OCI-LY7 (cell line): ENCODE measurements around the gene OR2G6. TPM values are rescaled to one million over a fixed set of nuclear protein-coding genes. Genes with fewer than 3 reads are reported as not detected.
"Not testable (repeated sequence)": the region's sequence is repeated elsewhere in the genome, so short reads cannot be mapped to it uniquely, and the experiment has no call there.

Experiments used
- Bru-seq: library from RNA; stranded (reverse); fragments of 400-500 nt; gene quantifications from one replicate; lab custom pipeline; 2021; lab: Mats Ljungman, UMichigan
- BruChase-seq, 2 experiments: library from RNA; stranded (reverse); fragments of 400-500 nt; gene quantifications; one replicate each; lab custom pipeline; 2021; lab: Mats Ljungman, UMichigan
- BruUV-seq: library from RNA; stranded (reverse); fragments of 400-500 nt; replicated peaks from 2 replicates; lab custom pipeline; 2021; lab: Mats Ljungman, UMichigan
- CTCF ChIA-PET: fragments of 300-600 bp; sonication (Branson Sonifier 250); formaldehyde crosslinking; loops from one replicate; lab custom pipeline; 2022; ENCODE audit warnings: antibody characterized with exemption; ENCODE audit not compliant: unreplicated experiment; lab: Charles Lee
- POLR2A ChIA-PET: fragments of 300-600 bp; sonication (Branson Sonifier 250); formaldehyde crosslinking; loops from one replicate; lab custom pipeline; 2022; ENCODE audit warnings: antibody characterized with exemption; lab: Charles Lee
- DNase-seq: peaks from one replicate; pipeline ENCODE4 v3.0.0-alpha.2; 2015; ENCODE audit warnings: low spot score
- H2AFZ ChIP-seq: fragments of 200-600 bp; sonication (generic), shearing (Covaris generic); 2 replicates; pipeline ENCODE4 v1.6.1; 2014; ENCODE audit warnings: mild to moderate bottlenecking, antibody characterized with exemption, low read length, moderate library complexity
- H3K27ac ChIP-seq: fragments of 200-600 bp; sonication (generic); 2 replicates; pipeline ENCODE4 v1.5.1; 2014; ENCODE audit warnings: mixed run types, low read depth, mild to moderate bottlenecking, moderate library complexity, low read length, inconsistent platforms; ENCODE audit not compliant: poor library complexity, severe bottlenecking
- H3K36me3 ChIP-seq: fragments of 200-600 bp; sonication (generic); 2 replicates; pipeline ENCODE4 v1.6.1; 2014; ENCODE audit warnings: mild to moderate bottlenecking, antibody characterized with exemption, low read length, moderate library complexity, mixed read lengths; ENCODE audit not compliant: insufficient read depth
- H3K4me1 ChIP-seq: fragments of 200-600 bp; sonication (generic); 2 replicates; pipeline ENCODE4 v1.5.1; 2014; ENCODE audit warnings: mild to moderate bottlenecking, low read length; ENCODE audit not compliant: insufficient read depth, poor library complexity, severe bottlenecking
- H3K4me2 ChIP-seq: fragments of 200-600 bp; sonication (generic); 2 replicates; pipeline ENCODE4 v1.6.1; 2014; ENCODE audit warnings: mild to moderate bottlenecking, low read length
- H3K4me3 ChIP-seq: fragments of 200-600 bp; sonication (generic); 2 replicates; pipeline ENCODE4 v1.5.1; 2014; ENCODE audit warnings: mild to moderate bottlenecking, low read depth, low read length; ENCODE audit not compliant: poor library complexity, severe bottlenecking
- H3K79me2 ChIP-seq: fragments of 200-600 bp; sonication (generic); 2 replicates; pipeline ENCODE4 v1.6.1; 2016; ENCODE audit warnings: low read depth, mild to moderate bottlenecking, low read length, moderate library complexity, mixed read lengths; ENCODE audit not compliant: insufficient read depth
- H3K9me2 ChIP-seq: fragments of 200-600 bp; sonication (generic); 2 replicates; pipeline ENCODE4 v1.6.1; 2016; ENCODE audit warnings: mild to moderate bottlenecking, low read length, mixed read lengths; ENCODE audit not compliant: insufficient read depth
- H3K9me3 ChIP-seq: fragments of 200-600 bp; sonication (generic); 2 replicates; pipeline ENCODE4 v1.6.1; 2014; ENCODE audit warnings: mild to moderate bottlenecking, mixed run types, low read length, mixed read lengths
- H4K20me1 ChIP-seq: fragments of 200-600 bp; sonication (generic); 2 replicates; pipeline ENCODE4 v1.6.1; 2014; ENCODE audit warnings: mild to moderate bottlenecking, antibody characterized with exemption, low read length, moderate library complexity, mixed read lengths; ENCODE audit not compliant: insufficient read depth
- EZH2phosphoT487 ChIP-seq: fragments of 200-600 bp; sonication (generic); IDR thresholded peaks from 2 replicates; pipeline ENCODE4 v1.6.1; 2018; ENCODE audit warnings: low read depth, borderline replicate concordance, mild to moderate bottlenecking, mixed run types, antibody characterized with exemption, low read length, moderate library complexity, mixed read lengths
- intact Hi-C: fragments of 100-400 bp; cut with micrococcal nuclease; formaldehyde crosslinking; loops from one replicate; pipeline ENCODE4 v1.10.0; 2022; ENCODE audit not compliant: unreplicated experiment
- long read RNA-seq: library from polyadenylated mRNA; stranded (forward); transcript quantifications from one replicate; pipeline ENCODE4 v2.0.0, GENCODE V29; 2022
- total RNA-seq, 2 experiments: library from RNA; depleted of rRNA in 1 of 2; stranded (reverse); fragments of >200 nt in 1 of 2; shearing (Covaris generic) in 1 of 2; gene quantifications; 2 replicates each; pipeline ENCODE4 v1.2.3, GENCODE V29; 2014 to 2022
- TF ChIP-seq, protein P1 (sequence below): fragments of 200-600 bp; sonication (generic); conservative IDR thresholded peaks from 2 replicates; pipeline ENCODE4 v1.5.1; 2014; ENCODE audit warnings: mild to moderate bottlenecking, antibody characterized with exemption, low read length, moderate library complexity, mixed read lengths

The OR2G6 gene
- total RNA-seq (2014; rRNA removed; shearing (Covaris generic)) = not detected in 2 replicates
- total RNA-seq (2022) = not detected in 2 replicates
- Bru-seq, nascent RNA = percentile 6 among the genes with signal in this experiment
- not detected for BruChase-seq, experiment 1, labeled RNA remaining after a 6-hour chase
- BruChase-seq, experiment 2, labeled RNA remaining after a 2-hour chase = percentile 17 among the genes with signal in this experiment
- long read RNA-seq = 0 reads

DNA sequence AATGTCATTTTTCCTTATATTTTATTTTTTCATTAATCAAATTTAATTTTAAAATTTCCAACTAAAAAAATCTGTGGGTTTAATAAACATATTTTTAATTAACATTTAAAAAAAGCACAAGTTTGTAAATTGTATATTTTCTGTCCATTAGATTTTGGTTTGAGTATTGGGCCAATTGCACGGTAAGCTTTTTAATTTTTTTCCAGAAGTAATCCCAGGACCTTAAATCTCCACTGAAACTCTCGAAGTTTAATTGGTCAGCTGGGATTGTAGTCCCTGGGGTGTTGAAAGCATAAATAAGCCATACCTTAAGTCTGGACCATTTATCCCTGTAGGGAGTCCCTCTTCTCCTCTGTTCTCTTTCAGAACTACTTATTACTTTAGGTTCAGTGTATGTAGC lies at the start of gene OR2G6:
OR2G6 (plus strand) TSS at position 301 of the 400 bp plus-strand sequence. CDS start 13,574 bp downstream, outside the sequence.
- intact Hi-C loops, BruUV-seq, H3K79me2 ChIP-seq, POLR2A ChIA-PET, H4K20me1 ChIP-seq, DNase-seq, H3K27ac ChIP-seq, H3K9me2 ChIP-seq, H3K4me3 ChIP-seq, H2AFZ ChIP-seq, CTCF ChIA-PET, H3K4me1 ChIP-seq, H3K4me2 ChIP-seq, H3K9me3 ChIP-seq, H3K36me3 ChIP-seq: not testable (repeated sequence)

DNA sequence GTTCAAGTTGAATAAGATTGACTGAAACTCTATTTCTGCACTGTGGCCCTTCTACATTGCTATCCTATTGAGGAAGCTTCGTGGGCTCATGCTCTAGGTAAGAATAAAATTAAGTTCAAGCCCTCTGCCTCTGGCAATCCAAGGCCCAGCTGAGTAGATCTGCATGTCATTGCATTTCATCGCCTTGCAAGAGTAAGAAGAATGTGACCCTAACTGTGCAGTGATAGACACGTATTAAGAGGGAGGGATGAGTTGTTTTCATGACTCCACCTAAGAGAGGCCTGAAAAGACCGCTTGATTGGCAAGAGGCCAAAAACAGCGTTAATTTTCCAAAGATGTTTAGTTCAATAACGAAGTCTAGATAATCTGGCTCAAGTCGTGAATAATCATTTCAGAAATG lies 48.8 kb upstream of the OR2G6 start:
- H3K27ac ChIP-seq, BruUV-seq, H3K9me3 ChIP-seq, H3K79me2 ChIP-seq, H3K36me3 ChIP-seq, H3K4me2 ChIP-seq, H3K9me2 ChIP-seq, H4K20me1 ChIP-seq, H3K4me3 ChIP-seq, POLR2A ChIA-PET, CTCF ChIA-PET, H3K4me1 ChIP-seq, H2AFZ ChIP-seq, DNase-seq: not testable (repeated sequence)
- intact Hi-C loops = loop anchor here (5.0 kb wide), 1 partner anchor 173 kb away; no protein-coding TSS in a partner anchor

DNA sequence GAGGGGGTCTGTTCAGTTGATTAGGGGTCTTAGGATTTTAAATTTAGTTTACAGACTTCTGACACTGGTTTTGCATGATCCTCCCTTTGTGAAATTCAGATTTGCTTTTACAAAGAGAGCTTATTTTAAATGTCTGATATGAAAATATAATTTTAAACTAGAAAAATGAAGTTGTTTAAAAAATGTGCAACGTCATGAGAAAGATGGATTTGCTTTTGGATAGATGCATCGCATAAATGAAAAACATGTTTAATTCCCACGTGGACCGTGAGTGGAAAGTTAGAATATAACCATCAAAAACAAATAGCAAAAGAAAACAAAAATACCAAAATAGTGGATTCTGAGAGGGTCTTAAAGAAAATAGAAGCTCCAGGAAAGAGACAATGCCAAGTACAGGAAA lies 36.7 kb upstream of the OR2G6 start:
- no peaks in the 10 kb centered on the region for H3K36me3 ChIP-seq
- H3K27ac ChIP-seq = no peak overlapping the region
- H3K4me3 ChIP-seq = no peak overlapping the region
- no peak overlapping the region for H2AFZ ChIP-seq
- no peaks in the 10 kb centered on the region for H3K9me2 ChIP-seq
- DNase-seq = no peak
- intact Hi-C loops = no loop called here
- CTCF ChIA-PET = no interaction called here
- BruUV-seq = no TSS peak
- H3K4me2 ChIP-seq = no peak overlapping the region
- no peaks in the 10 kb centered on the region for H4K20me1 ChIP-seq
- TF ChIP-seq, protein P1, sequence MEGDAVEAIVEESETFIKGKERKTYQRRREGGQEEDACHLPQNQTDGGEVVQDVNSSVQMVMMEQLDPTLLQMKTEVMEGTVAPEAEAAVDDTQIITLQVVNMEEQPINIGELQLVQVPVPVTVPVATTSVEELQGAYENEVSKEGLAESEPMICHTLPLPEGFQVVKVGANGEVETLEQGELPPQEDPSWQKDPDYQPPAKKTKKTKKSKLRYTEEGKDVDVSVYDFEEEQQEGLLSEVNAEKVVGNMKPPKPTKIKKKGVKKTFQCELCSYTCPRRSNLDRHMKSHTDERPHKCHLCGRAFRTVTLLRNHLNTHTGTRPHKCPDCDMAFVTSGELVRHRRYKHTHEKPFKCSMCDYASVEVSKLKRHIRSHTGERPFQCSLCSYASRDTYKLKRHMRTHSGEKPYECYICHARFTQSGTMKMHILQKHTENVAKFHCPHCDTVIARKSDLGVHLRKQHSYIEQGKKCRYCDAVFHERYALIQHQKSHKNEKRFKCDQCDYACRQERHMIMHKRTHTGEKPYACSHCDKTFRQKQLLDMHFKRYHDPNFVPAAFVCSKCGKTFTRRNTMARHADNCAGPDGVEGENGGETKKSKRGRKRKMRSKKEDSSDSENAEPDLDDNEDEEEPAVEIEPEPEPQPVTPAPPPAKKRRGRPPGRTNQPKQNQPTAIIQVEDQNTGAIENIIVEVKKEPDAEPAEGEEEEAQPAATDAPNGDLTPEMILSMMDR = no peak
- no peak for TF ChIP-seq EZH2phosphoT487
- no peaks in the 10 kb centered on the region for H3K79me2 ChIP-seq
- no peaks in the 10 kb centered on the region for H3K4me1 ChIP-seq
- POLR2A ChIA-PET = interaction anchor here (0.8 kb wide), 1 partner anchor 209 kb away, joined by 3 read pairs; no protein-coding TSS in a partner anchor
- no peaks in the 10 kb centered on the region for H3K9me3 ChIP-seq

DNA sequence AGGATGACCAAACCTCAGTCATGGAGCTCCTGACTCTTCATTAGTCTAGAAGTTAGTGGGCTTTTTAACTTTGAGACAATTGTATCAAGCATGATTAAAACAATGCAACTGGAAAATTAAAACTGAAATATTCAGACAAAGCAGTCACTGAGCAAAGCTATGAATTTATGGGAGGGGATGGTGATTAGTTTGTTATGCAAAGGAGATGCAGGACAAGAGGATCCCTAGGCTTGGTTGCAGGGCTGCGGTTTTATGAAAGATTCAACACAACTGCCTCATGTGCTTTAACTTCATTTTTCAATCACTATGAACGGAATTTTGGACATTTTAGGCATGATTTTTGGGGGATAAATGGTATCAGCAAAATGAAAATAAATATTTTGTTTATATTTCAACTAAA lies 35.8 kb upstream of the OR2G6 start:
- H3K79me2 ChIP-seq, BruUV-seq, H3K4me1 ChIP-seq, H3K36me3 ChIP-seq, CTCF ChIA-PET, H3K9me2 ChIP-seq, DNase-seq, H3K4me3 ChIP-seq, intact Hi-C loops, H3K9me3 ChIP-seq, POLR2A ChIA-PET, H4K20me1 ChIP-seq, H2AFZ ChIP-seq, H3K4me2 ChIP-seq, H3K27ac ChIP-seq: not testable (repeated sequence)

DNA sequence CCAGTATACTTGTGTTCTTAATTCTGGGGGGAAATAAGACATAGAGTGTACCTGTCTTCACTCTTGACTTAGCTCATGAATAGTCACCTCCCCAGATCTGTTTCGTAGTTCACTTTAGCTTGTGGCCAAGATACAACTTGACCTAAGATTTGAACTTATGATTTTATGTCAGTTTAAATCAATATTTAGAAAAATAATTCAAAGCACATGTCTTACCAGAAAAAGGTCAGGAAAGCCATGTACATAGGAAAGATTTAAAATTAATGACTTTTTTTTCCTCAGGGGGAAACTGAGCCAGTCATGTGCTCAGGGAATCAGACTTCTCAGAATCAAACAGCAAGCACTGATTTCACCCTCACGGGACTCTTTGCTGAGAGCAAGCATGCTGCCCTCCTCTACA lies 34.8 kb upstream of the OR2G6 start, which contains the start of gene OR2T3:
OR2T3 (plus strand) TSS at position 301 of the 400 bp plus-strand sequence; CDS start at position 301, 0 bp downstream.
- intact Hi-C loops, CTCF ChIA-PET, H3K36me3 ChIP-seq, H3K4me3 ChIP-seq, H4K20me1 ChIP-seq, H3K9me2 ChIP-seq, H2AFZ ChIP-seq, BruUV-seq, H3K9me3 ChIP-seq, H3K79me2 ChIP-seq, POLR2A ChIA-PET, H3K4me2 ChIP-seq, H3K4me1 ChIP-seq, DNase-seq, H3K27ac ChIP-seq: not testable (repeated sequence)
